HG02981 (cell line): ENCODE results near the gene ATP7A.
"Not testable (repeated sequence)": the region's sequence is repeated elsewhere in the genome, so short reads cannot be mapped to it uniquely, and the experiment has no call there.

Experiments
- ATAC-seq: cut with Tn5 transposase; IDR thresholded peaks from one replicate; pipeline ENCODE4 v1.9.1; 2021; ENCODE audit warnings: mild to moderate bottlenecking, moderate library complexity; ENCODE audit not compliant: unreplicated experiment

The ATP7A gene

GRCh38 chrX:77910108-77910840 lies at the start of gene ATP7A:
Gene ATP7A, plus strand, starts transcription at chrX:77910693. Its CDS starts 60,949 bp downstream, at chrX:77971642.
- ATAC-seq = peak; percentile 94

DNA sequence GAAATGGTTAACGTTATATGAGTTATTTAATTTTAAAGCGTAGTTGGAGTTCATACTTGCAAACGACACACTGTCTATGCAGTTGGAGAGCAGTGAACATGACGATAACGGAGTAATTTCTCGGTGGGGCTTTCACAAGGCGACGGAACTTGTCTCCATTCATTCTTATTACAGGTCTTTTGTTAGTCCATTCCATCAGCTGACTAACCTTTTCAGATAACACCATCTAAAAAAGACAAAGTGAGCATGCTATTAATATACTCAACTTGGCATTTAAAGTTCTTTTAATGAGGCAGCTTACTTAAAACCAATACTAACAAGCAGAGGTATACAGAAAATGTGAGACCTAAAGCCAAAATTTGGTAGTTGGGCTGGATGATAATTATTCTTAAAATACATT lies 35.1 kb upstream of the ATP7A start:
- ATAC-seq = no peak

DNA sequence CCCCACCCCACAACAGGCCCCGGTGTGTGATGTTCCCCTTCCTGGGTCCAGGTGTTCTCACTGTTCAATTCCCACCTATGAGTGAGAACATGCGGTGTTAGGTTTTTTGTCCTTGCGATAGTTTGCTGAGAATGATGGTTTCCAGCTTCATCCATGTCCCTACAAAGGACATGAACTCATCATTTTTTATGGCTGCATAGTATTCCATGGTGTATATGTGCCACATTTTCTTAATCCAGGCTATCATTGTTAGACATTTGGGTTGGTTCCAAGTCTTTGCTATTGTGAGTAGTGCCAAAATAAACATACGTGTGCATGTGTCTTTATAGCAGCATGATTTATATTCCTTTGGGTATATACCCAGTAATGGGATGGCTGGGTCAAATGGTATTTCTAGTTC lies 29.1 kb upstream of the ATP7A start:
- not testable (repeated sequence) for ATAC-seq

- ATAC-seq = no peak
Observed at GRCh38 chrX:77892887-77893286, 17.6 kb upstream of the ATP7A start.

DNA sequence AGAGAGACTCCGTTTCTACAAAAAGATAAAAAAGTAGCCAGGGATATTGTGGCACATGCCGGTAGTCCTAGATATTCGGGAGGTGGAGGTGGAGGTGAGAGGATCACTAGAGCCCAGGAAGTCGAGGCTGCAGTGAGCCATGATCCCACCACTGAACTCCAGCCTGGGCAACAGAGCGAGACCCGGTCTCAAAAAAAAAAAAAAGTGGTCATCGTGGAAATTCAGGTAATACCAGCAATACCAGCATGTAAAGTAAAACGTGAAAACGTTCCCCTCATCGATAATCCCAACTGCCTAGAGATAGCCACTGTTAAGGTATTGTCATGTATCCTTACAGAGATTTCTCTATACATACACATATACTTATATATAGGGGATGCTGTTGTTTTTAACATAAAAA lies 16.8 kb upstream of the ATP7A start:
- no peak for ATAC-seq

DNA sequence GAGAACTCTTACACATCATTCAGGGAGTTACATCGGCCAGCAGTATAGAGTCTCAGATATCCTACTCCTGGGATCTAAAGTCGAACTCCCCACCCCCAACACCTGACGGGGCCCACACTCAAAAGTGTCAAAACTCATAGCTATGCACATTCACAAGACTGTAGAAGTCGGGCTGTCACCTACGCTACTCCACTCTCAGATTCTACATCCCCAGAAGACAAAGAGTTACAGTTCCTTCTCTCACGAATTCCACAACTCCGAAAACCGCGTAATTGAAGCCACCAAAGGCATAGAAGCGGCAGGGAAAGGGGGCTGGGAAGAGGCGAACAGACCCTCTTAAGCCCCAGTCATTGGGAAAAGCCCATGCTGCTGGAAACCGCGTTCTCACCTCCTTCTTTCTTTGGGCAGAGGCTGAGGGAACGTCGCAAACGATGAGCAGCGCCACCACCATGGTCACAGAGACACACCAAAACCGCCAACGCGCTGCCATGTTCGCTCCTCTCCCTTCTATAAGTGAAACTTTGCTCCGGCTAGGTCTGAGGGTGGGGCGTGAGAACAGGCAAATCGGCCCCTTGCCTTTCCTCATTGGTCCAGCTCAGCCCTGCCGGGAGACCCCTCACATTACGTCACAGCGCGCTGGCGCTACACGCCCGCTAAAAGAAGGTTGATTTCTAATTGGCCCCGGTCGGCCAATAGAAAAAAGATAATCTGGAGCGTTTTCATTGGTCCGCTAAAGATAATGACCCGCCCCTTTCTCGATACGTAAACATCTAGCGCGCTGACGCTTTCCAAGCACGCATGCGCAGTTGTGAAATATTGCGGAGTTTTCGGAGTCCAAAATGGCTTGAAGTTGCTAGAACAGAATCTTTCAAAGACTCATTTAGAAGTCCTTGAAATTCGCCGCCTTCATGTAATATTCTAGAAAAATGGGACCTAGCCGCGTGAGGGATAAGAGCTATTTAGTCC lies 15.3 kb upstream of the ATP7A start, which contains the start of gene MAGT1:
MAGT1 (minus strand) TSS at position 515 of the 966 bp plus-strand sequence; CDS start at position 490, 25 bp downstream.
- ATAC-seq = peak; percentile 88

GRCh38 chrX:77899081-77899828 lies 11.2 kb upstream of the ATP7A start, which contains the start of gene COX7B:
Gene COX7B, plus strand, starts transcription at chrX:77899468. Its CDS starts 86 bp downstream, at chrX:77899554.
- peak; percentile 63 for ATAC-seq

- ATAC-seq = no peak
Observed at GRCh38 chrX:77900688-77901087, 9.8 kb upstream of the ATP7A start.

- no peak for ATAC-seq
Observed at GRCh38 chrX:77901506-77901905, 9.0 kb upstream of the ATP7A start.

DNA sequence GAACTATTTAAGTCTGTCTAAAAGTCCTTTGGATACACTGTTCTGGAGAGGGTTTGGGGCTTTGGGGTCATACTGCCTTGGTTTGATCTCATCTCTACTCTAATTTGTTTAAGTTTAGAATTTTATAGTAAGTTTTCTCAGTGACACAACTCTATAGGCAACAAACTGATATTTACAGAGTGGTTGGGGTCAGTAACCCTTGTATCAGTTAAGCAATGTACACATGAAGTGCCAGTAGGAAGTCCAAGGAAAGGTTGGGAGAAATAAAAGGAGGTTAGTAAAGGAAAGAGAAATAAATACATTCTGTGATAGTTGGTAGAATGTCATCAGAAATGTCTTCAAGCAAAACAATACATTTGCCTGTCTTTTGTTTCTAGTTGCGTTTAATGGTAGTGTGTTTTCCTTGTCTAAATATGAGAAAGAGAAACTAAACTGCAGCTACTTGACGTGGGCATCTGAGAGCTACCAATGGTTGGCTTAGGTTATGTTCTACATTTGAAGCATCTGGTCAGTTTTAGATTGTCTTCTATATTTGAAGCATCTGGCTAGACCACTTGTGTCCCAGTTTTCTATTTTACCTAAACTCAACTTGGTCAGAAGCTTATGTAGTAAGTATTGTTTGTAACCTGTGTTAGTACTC lies 6.9 kb downstream of the ATP7A start:
- no peak for ATAC-seq

DNA sequence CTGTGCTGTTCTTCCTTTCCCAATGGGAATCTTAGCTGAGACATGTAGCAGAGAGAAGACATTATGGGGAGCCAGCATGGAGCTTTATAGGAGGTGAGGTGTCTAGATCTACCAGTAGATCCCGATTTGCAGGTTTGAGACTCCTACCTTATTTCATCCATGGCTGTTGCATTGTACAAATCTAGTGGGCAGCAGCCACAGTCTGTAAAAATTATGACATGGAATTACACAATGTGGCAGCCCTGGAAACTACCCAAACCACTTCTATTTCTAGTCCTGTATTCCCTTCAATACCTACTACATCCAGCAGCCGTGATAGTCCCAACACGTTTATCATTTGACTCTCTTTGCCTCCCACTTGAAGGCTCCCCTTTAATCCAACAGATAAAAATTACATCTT lies 8.1 kb downstream of the ATP7A start:
- no peak for ATAC-seq

- not testable (repeated sequence) for ATAC-seq
Observed at GRCh38 chrX:77919370-77919769, 8.9 kb downstream of the ATP7A start.

DNA sequence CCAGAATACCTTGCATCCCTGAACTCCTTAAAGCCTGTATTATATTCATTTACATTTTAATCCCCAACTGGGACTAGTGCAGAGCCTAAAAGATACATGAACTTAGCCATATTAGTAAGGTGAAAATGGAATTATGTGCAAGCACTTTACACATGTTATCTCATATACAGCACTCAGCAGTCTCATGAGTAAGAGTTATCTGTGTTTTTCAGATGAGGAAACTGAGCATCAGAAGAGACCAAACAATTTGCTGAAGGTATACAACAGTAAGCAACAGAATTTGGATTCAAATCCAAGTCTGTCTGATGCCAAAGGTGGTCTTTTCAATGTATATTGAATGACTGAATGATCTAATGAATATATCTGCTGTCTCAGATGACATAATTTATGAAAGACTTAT lies 12.3 kb downstream of the ATP7A start:
- ATAC-seq = no peak

- ATAC-seq = no peak
Observed at GRCh38 chrX:77924320-77924859, 13.9 kb downstream of the ATP7A start.

- no peak for ATAC-seq
Observed at GRCh38 chrX:77925764-77926163, 15.3 kb downstream of the ATP7A start.

- no peak for ATAC-seq
Observed at GRCh38 chrX:77930581-77930980, 20.1 kb downstream of the ATP7A start.

DNA sequence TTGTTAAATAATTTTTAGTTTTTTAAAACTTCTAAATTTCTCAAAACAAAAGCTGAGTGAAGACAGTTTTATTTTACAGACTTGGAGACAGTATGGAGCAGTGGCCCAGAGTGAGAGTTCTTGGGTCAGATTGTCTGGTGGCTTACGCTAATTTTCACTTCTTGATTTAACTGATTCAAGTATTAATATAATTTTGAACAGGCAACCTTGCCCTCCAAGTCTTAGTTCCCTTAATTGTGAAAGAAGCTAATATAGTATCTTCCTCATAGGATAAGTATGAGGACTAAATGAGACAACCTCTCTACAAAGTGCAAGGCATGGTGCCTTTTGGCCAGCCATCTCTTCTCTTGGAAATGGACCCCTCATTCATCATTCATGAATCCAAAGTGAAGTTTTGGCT lies 25.4 kb downstream of the ATP7A start:
- no peak for ATAC-seq

DNA sequence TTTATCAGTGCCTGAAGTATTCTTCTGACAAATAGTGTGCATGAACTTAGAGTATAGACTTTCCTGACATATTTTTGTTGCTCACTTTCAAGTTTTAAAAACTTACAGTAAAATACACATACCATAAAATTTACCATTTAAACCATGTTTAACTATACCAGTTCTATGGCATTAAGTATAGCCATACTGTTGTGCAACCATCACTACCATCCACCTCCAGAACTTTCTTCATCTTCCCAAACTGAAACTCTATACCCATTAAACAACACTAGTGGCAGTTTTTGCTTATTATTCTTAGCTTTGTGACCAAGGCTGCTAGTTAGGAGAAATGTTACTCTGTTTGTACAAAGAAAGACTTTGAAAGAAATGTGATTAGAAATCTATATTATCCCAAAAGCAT lies 25.8 kb downstream of the ATP7A start:
- ATAC-seq = no peak

GRCh38 chrX:77937291-77937690 lies 26.8 kb downstream of the ATP7A start:
- ATAC-seq = no peak

DNA sequence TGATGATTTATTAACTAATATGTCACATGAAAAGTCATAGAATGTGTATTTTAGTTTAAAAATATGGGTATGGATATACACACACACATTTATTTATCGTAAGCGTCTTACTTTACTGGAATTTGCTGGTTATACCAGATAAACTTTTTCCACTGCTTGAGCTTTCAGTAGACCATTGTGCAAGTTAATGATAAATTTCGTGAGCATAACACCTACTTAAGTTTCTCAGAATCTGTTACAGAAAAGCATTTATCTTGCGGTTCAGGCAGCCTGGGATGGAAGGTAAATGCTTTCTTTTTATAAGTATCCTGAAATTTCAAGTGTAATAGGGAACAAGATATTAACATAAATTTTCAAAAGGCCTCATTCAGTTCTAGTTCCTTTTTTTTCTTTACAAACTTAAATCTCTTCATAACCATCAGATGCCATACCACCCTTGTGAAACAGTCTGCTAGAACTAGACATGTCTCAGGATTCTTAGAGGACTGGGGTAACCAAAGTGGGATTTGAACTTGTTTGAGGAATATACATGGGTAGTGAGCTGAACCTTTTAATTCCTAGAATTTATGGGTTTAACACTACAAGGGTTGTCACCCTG lies 27.7 kb downstream of the ATP7A start:
- no peak for ATAC-seq
